Activated T-helper 2 cell treated with anti-CD3 and anti-CD28 coated beads, Interferon-gamma antibody, Interleukin-2, Interleukin-4, amounts not matched to agents 10 μg/mL and 5 μg/mL and 100 μg/mL, durations not matched to agents 14 hours and 24 hours and 36 hours (primary cell): ENCODE measurements around the gene KRT7. TPM values are rescaled to one million over a fixed set of nuclear protein-coding genes. Genes with fewer than 3 reads are reported as not detected.

ENCODE experiments used
- DNase-seq: peaks from one replicate; pipeline ENCODE4 v3.0.0; 2021; ENCODE audit warnings: low spot score
- H3K27ac Mint-ChIP-seq: one replicate; pipeline ENCODE4 v1.8.0; 2021; ENCODE audit warnings: mixed read lengths
- H3K27me3 Mint-ChIP-seq: one replicate; pipeline ENCODE4 v1.8.0; 2021; ENCODE audit warnings: low read depth, mixed read lengths
- H3K36me3 Mint-ChIP-seq: one replicate; pipeline ENCODE4 v1.8.0; 2021; ENCODE audit warnings: low read depth, mixed read lengths
- H3K4me1 Mint-ChIP-seq: one replicate; pipeline ENCODE4 v1.8.0; 2021; ENCODE audit warnings: low read depth, mixed read lengths
- H3K4me3 Mint-ChIP-seq: one replicate; pipeline ENCODE4 v1.8.0; 2021; ENCODE audit warnings: low read depth, mild to moderate bottlenecking, moderate library complexity, mixed read lengths
- H3K9me3 Mint-ChIP-seq: one replicate; pipeline ENCODE4 v1.8.0; 2021; ENCODE audit warnings: mixed read lengths
- intact Hi-C: fragments of 100-400 bp; cut with micrococcal nuclease; formaldehyde crosslinking; loops from one replicate; pipeline ENCODE4 v1.15.1; 2023
- total RNA-seq: library from RNA; stranded (reverse); gene quantifications from 2 replicates; pipeline ENCODE4 v1.2.3, GENCODE V29; 2022

Gene KRT7
- total RNA-seq, 1 donor from 2014 or later: 4.2 TPM

- peaks cover 12% of the 10 kb centered on the region for H3K27me3 Mint-ChIP-seq
- H3K9me3 Mint-ChIP-seq: no peaks in the 10 kb centered on the region
- H3K27ac Mint-ChIP-seq: no peak overlapping the region
- no peak overlapping the region for H3K4me3 Mint-ChIP-seq
- peaks cover 2% of the 10 kb centered on the region for H3K4me1 Mint-ChIP-seq
- H3K36me3 Mint-ChIP-seq: no peaks in the 10 kb centered on the region
- intact Hi-C loops: loop anchor here (5.0 kb wide), 1 partner anchor 54 kb away; no protein-coding TSS in a partner anchor
- DNase-seq: no peak
Observed at GRCh38 chr12:52210925-52211650, 22.0 kb upstream of the KRT7 start.

GRCh38 chr12:52211716-52212585 is 21.1 kb upstream of the KRT7 start:
- peaks cover 12% of the 10 kb centered on the region for H3K27me3 Mint-ChIP-seq
- no peak overlapping the region for H3K27ac Mint-ChIP-seq
- H3K4me3 Mint-ChIP-seq: no peak overlapping the region
- peaks cover 2% of the 10 kb centered on the region for H3K4me1 Mint-ChIP-seq
- DNase-seq: no peak
- H3K36me3 Mint-ChIP-seq: no peaks in the 10 kb centered on the region
- intact Hi-C loops: loop anchor here (5.0 kb wide), 1 partner anchor 55 kb away; no protein-coding TSS in a partner anchor
- no peaks in the 10 kb centered on the region for H3K9me3 Mint-ChIP-seq

GRCh38 chr12:52212701-52213563 is 20.1 kb upstream of the KRT7 start:
- Mint-ChIP-seq H3K27ac (no peak overlapping the region), H3K27me3 (peaks cover 12% of the 10 kb centered on the region), H3K4me3 (no peak overlapping the region), H3K4me1 (peaks cover 2% of the 10 kb centered on the region), H3K36me3 (no peaks in the 10 kb centered on the region), H3K9me3 (no peaks in the 10 kb centered on the region)
- no peak for DNase-seq
- intact Hi-C loops: loop anchor here (5.0 kb wide), 1 partner anchor 56 kb away; no protein-coding TSS in a partner anchor

- intact Hi-C loops: loop anchor here (5.0 kb wide), 1 partner anchor 56 kb away; no protein-coding TSS in a partner anchor
- no peak overlapping the region for H3K4me3 Mint-ChIP-seq
Observed at GRCh38 chr12:52213564-52214420, 19.3 kb upstream of the KRT7 start.

DNA sequence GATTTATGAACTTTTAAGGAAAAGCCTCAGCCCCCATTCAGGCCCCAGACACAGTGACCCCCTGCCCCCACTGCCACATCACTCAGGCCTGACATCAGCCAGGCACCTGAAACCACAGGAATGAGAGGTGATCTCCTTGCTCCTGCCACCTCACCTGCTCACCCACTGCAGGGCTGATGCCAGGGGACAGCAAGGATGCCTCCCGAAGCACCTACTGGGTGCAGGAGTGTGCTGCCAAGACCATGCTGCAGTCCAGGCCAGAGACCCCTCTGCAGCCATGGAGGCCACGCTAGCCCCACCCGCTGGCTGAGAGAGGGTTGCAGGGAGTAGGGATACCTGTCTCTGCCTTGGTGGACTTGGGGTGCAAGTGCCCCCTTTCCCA is 18.6 kb upstream of the KRT7 start:
- intact Hi-C loops: loop anchor here (5.0 kb wide), 1 partner anchor 57 kb away; no protein-coding TSS in a partner anchor
- Mint-ChIP-seq H3K27me3 (peaks cover 10% of the 10 kb centered on the region), H3K4me1 (peaks cover 2% of the 10 kb centered on the region)

More at GRCh38 chr12:52213564-52214420, 19.3 kb upstream of the KRT7 start:
- Mint-ChIP-seq H3K27me3 (peaks cover 8% of the 10 kb centered on the region), H3K9me3 (no peaks in the 10 kb centered on the region), H3K4me1 (peaks cover 2% of the 10 kb centered on the region), H3K27ac (no peak overlapping the region), H3K36me3 (no peaks in the 10 kb centered on the region)
- peak; percentile 53 for DNase-seq

DNA sequence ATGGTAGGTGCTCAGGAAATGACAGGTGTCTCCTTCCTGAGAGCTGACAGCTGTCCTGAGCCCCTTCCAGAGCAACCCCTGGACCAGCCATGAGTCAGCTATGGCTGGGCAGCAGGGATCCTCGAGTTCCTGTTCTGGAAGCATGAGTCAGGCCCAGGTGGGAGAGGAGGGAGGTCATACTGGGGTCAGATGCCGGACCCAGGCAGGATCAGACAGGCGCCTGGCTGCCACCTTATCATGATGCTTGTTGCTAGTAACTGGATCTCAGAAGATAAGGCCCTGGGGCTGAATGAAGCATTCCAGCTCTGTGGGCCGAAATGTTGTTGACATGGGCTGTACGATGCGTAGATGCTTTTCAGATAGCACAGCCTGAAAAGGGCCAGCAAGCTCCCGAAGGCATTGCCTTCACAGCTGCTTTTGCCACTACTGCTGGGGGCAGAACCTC is 17.4 kb upstream of the KRT7 start:
- Mint-ChIP-seq H3K9me3 (no peaks in the 10 kb centered on the region), H3K4me3 (no peak overlapping the region), H3K27ac (no peak overlapping the region), H3K36me3 (no peaks in the 10 kb centered on the region), H3K27me3 (peaks cover 11% of the 10 kb centered on the region), H3K4me1 (peaks cover 2% of the 10 kb centered on the region)
- DNase-seq: no peak
- intact Hi-C loops: no loop called here

More for the DNA sequence above, 18.6 kb upstream of the KRT7 start:
- DNase-seq: no peak
- Mint-ChIP-seq H3K4me3 (no peak overlapping the region), H3K36me3 (no peaks in the 10 kb centered on the region), H3K9me3 (no peaks in the 10 kb centered on the region), H3K27ac (no peak overlapping the region)

GRCh38 chr12:52216100-52216499 is 16.9 kb upstream of the KRT7 start:
- DNase-seq: no peak
- Mint-ChIP-seq H3K36me3 (no peaks in the 10 kb centered on the region), H3K4me3 (no peak overlapping the region), H3K27ac (no peak overlapping the region), H3K27me3 (peaks cover 15% of the 10 kb centered on the region), H3K9me3 (no peaks in the 10 kb centered on the region), H3K4me1 (peaks cover 2% of the 10 kb centered on the region)
- intact Hi-C loops: no loop called here

- Mint-ChIP-seq H3K36me3 (no peaks in the 10 kb centered on the region), H3K27me3 (peaks cover 18% of the 10 kb centered on the region), H3K4me1 (peaks cover 4% of the 10 kb centered on the region), H3K4me3 (no peak overlapping the region), H3K27ac (no peak overlapping the region), H3K9me3 (no peaks in the 10 kb centered on the region)
- intact Hi-C loops: no loop called here
- DNase-seq: no peak
Observed at GRCh38 chr12:52216807-52217206, 16.2 kb upstream of the KRT7 start.

- Mint-ChIP-seq H3K27ac (no peak overlapping the region), H3K27me3 (peaks cover 18% of the 10 kb centered on the region), H3K9me3 (no peaks in the 10 kb centered on the region), H3K4me1 (peaks cover 6% of the 10 kb centered on the region), H3K4me3 (no peak overlapping the region), H3K36me3 (no peaks in the 10 kb centered on the region)
- intact Hi-C loops: no loop called here
- no peak for DNase-seq
Observed at GRCh38 chr12:52217223-52217622, 15.8 kb upstream of the KRT7 start.

DNA sequence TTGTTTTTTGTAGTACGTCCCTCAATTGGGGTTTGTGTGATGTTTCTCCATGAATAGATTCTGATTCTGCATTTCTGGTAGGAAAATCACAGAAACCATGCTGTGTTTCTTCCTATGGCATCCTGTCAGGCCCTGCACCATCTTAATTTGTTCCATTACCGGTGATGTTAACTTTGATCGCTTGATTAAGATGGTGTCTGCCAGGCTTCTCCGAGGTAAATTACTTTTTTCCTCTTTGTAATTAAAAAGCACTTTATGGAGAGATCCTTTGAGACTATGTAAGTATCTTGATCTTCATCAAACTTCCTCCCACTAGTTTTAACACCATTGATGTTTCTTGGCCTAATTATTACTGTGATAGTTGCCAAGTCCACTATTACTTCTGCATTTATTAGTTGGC is 15.0 kb upstream of the KRT7 start:
- no peaks in the 10 kb centered on the region for H3K9me3 Mint-ChIP-seq
- H3K27me3 Mint-ChIP-seq: peaks cover 18% of the 10 kb centered on the region
- DNase-seq: no peak
- H3K4me3 Mint-ChIP-seq: no peak overlapping the region
- no peak overlapping the region for H3K27ac Mint-ChIP-seq
- intact Hi-C loops: no loop called here
- H3K36me3 Mint-ChIP-seq: no peaks in the 10 kb centered on the region
- peaks cover 6% of the 10 kb centered on the region for H3K4me1 Mint-ChIP-seq

DNA sequence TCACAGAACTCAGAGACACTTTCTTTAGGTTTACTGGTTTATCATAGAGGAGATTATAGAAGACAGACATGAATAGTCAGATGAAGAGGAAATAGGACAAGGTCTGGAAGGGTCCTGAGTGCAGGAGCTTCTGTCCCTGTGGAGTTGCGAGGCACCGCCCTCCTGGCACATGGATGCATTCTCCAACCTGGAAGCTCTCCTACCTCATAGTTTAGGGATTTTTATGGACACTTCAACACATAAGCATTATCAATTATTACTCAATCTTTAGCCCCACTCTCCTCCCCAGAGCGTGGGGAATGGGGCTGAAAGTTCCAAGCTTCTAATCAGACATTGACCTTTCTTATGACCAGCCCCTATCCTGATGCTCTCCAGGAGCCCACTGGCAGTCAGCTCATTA is 12.6 kb upstream of the KRT7 start:
- Mint-ChIP-seq H3K36me3 (no peaks in the 10 kb centered on the region), H3K4me3 (no peak overlapping the region), H3K9me3 (no peaks in the 10 kb centered on the region), H3K4me1 (peaks cover 4% of the 10 kb centered on the region), H3K27me3 (peaks cover 31% of the 10 kb centered on the region), H3K27ac (no peak overlapping the region)
- DNase-seq: no peak
- intact Hi-C loops: loop anchor here (5.0 kb wide), 1 partner anchor 57 kb away; no protein-coding TSS in a partner anchor
